ENCODE measurements around the gene SPARCL1. TPM values are rescaled to one million over a fixed set of nuclear protein-coding genes. Genes with fewer than 3 reads are reported as not detected.
"Not testable (repeated sequence)": the region's sequence is repeated elsewhere in the genome, so short reads cannot be mapped to it uniquely, and the experiment has no call there.

SPARCL1 gene
- total and polyA plus RNA-seq, 11 donors, result 163 to 829 (median 250) TPM

DNA sequence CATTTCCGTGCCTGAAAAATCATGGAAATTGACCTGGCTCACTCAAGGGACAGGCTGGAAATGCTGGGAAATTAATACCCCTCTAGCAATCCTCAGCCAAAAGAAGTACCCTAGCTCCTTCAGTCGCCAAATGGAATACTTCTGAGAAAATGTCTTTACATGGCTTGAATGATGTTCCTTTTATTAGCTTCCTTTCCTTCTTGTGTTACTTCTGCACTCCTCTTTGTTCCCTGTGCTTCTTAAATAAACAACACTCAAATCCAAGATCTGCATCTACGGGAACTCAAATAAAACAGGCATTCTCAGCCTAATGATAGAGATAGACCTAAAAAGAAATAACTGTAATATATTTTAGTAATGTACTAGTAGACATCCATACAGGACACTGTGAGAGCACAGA, 36.1 kb downstream of the SPARCL1 start:
- TF ChIP-seq CTCF (IDR thresholded peaks at IDR 0.05), result no peak
- no peak for TF ChIP-seq POLR2A (IDR thresholded peaks at IDR 0.05)
- intact Hi-C loops (cut with DNase I), result loop anchor here in 3 of 10 donors (5.0 kb wide), 1 partner anchor 34 kb away; the partner anchor contains the start of gene SPARCL1 (in 3 of the 3)
- Histone ChIP-seq H3K27ac (peak overlapping the region in 6 of 12 donors; percentile 3 to 76 (median 48)), H3K9me3 (peaks cover 0 to 5% (median 0%) of the 10 kb centered on the region in 12 donors), H3K4me1 (peaks cover 0 to 61% (median 27%) of the 10 kb centered on the region in 12 donors), H3K4me3 (no peak overlapping the region), H3K27me3 (no peaks in the 10 kb centered on the region), H3K36me3 (peaks cover 0 to 100% (median 77%) of the 10 kb centered on the region in 9 donors)
- WGBS, 4 donors, result 78 to 95% (median 84%) methylated on average over 3 of the region's 3 CpGs
- ATAC-seq (no peak), DNase-seq (no peak)

GRCh38 chr4:87491851-87492250, 37.3 kb downstream of the SPARCL1 start:
- intact Hi-C loops (cut with DNase I), result loop anchor here in 3 of 10 donors (5.0 kb wide), 1 partner anchor 35 kb away; the partner anchor contains the start of gene SPARCL1 (in 3 of the 3)
- H3K36me3 ChIP-seq, result peaks cover 0 to 96% (median 75%) of the 10 kb centered on the region in 9 donors
- 76 to 85% (median 78%) methylated on average over 2 of the region's 2 CpGs for WGBS, 4 donors
- not testable (repeated sequence) for DNase-seq, H3K27me3 ChIP-seq, ATAC-seq, H3K9me3 ChIP-seq, H3K4me3 ChIP-seq
- H3K27ac ChIP-seq, result peak overlapping the region in 7 of 12 donors; percentile 12 to 76 (median 47)
- peaks cover 0 to 50% (median 20%) of the 10 kb centered on the region in 12 donors for H3K4me1 ChIP-seq

- no peak for ATAC-seq
- Histone ChIP-seq H3K27ac (peak overlapping the region in 2 of 12 donors; percentile 61 to 76), H3K4me3 (no peak overlapping the region)
Measured at GRCh38 chr4:87491436-87491835, 37.7 kb downstream of the SPARCL1 start.

GRCh38 chr4:87490664-87491369, 38.4 kb downstream of the SPARCL1 start:
- ATAC-seq (no peak), DNase-seq (no peak)
- no peak overlapping the region for H3K4me3 ChIP-seq
- H3K4me1 ChIP-seq, result peaks cover 0 to 50% (median 20%) of the 10 kb centered on the region in 12 donors
- no peaks in the 10 kb centered on the region for H3K27me3 ChIP-seq
- peaks cover 0 to 89% (median 67%) of the 10 kb centered on the region in 9 donors for H3K36me3 ChIP-seq
- peak overlapping the region in 11 of 12 donors; percentile 46 to 82 (median 61) for H3K27ac ChIP-seq
- H3K9me3 ChIP-seq, result peaks cover 0 to 5% (median 0%) of the 10 kb centered on the region in 12 donors
- intact Hi-C loops (cut with DNase I), result loop anchor here in 3 of 10 donors (5.0 kb wide), 1 partner anchor 36 kb away; the partner anchor contains the start of gene SPARCL1 (in 3 of the 3)
- 38 to 74% (median 52%) methylated on average over 1 of the region's 1 CpG for WGBS, 4 donors
- TF ChIP-seq POLR2A (IDR thresholded peaks at IDR 0.05), result no peak
- TF ChIP-seq CTCF (IDR thresholded peaks at IDR 0.05), result no peak

More at GRCh38 chr4:87491436-87491835, 37.7 kb downstream of the SPARCL1 start:
- 70 to 84% (median 74%) methylated on average over 2 of the region's 2 CpGs for WGBS, 4 donors
- intact Hi-C loops (cut with DNase I), result loop anchor here in 3 of 10 donors (5.0 kb wide), 1 partner anchor 36 kb away; the partner anchor contains the start of gene SPARCL1 (in 3 of the 3)
- no peak for TF ChIP-seq CTCF (IDR thresholded peaks at IDR 0.05)
- TF ChIP-seq POLR2A (IDR thresholded peaks at IDR 0.05), result no peak
- H3K9me3 ChIP-seq, result peaks cover 0 to 5% (median 0%) of the 10 kb centered on the region in 12 donors
- peaks cover 0 to 92% (median 72%) of the 10 kb centered on the region in 9 donors for H3K36me3 ChIP-seq
- no peaks in the 10 kb centered on the region for H3K27me3 ChIP-seq
- peaks cover 0 to 50% (median 20%) of the 10 kb centered on the region in 12 donors for H3K4me1 ChIP-seq
- no peak for DNase-seq
